DND-41 (cell line): ENCODE data around the gene ABT1.

Experiments
- CTCF ChIP-seq: IDR thresholded peaks from 2 replicates; pipeline ENCODE4 v1.5.1; 2012; ENCODE audit warnings: borderline replicate concordance, low read length, moderate library complexity, mild to moderate bottlenecking; ENCODE audit not compliant: poor library complexity, severe bottlenecking; ENCODE audit errors: extremely low read depth
- EZH2 ChIP-seq: IDR thresholded peaks from 3 replicates; pipeline ENCODE4 v1.6.1; 2012; ENCODE audit warnings: borderline replicate concordance, low read depth, mild to moderate bottlenecking, moderate library complexity, low read length, inconsistent platforms; ENCODE audit not compliant: severe bottlenecking

GRCh38 chr6:26550250-26550993 lies 46.3 kb upstream of the ABT1 start:
- TF ChIP-seq CTCF (peak; percentile 27), EZH2 (no peak)
